H1 (cell line): ENCODE results near the gene PLEKHG5. TPM values are rescaled to one million over a fixed set of nuclear protein-coding genes. Genes with fewer than 3 reads are reported as not detected.

Experiments used
- CTCF ChIA-PET: fragments of 300-600 bp; sonication (Branson Sonifier 250); formaldehyde crosslinking; loops from one replicate; lab custom pipeline; 2021; ENCODE audit not compliant: partially characterized antibody; lab: Charles Lee
- POLR2A ChIA-PET: fragments of 300-600 bp; sonication (Branson Sonifier 250); formaldehyde crosslinking; loops from one replicate; lab custom pipeline; 2021; ENCODE audit warnings: inconsistent platforms; ENCODE audit not compliant: partially characterized antibody; lab: Charles Lee
- DNase-seq, 2 experiments: peaks; one replicate each; pipeline versions ENCODE4 v3.0.0 to v3.0.0-alpha.2; 2010 to 2022; ENCODE audit warnings: low spot score in 2 of 2, low read depth in 1 of 2, mixed read lengths in 1 of 2
- FAIRE-seq: peaks from 2 replicates; lab custom pipeline; 2011; peaks lifted over from hg19 to GRCh38; lab: Jason Lieb, UNC
- H2AFZ ChIP-seq: 2 replicates; pipeline ENCODE4 v1.8.1; 2012; ENCODE audit warnings: low read length, inconsistent platforms
- H2AK5ac ChIP-seq: 2 replicates; pipeline ENCODE4 v1.6.1; 2013; ENCODE audit warnings: low read depth, low read length
- H2BK120ac ChIP-seq: replicated peaks from 2 replicates; pipeline ENCODE3; 2013; ENCODE audit warnings: low read depth, low read length, inconsistent platforms
- H2BK12ac ChIP-seq: 2 replicates; pipeline ENCODE4 v1.6.1; 2013; ENCODE audit warnings: low read depth, low read length
- H2BK15ac ChIP-seq: 2 replicates; pipeline ENCODE4 v1.6.1; 2013; ENCODE audit warnings: low read length
- H2BK20ac ChIP-seq: 2 replicates; pipeline ENCODE4 v1.6.1; 2013; ENCODE audit warnings: low read length
- H2BK5ac ChIP-seq: 2 replicates; pipeline ENCODE4 v1.6.1; 2013; ENCODE audit warnings: low read depth, low read length
- H3K14ac ChIP-seq: 2 replicates; pipeline ENCODE4 v1.6.1; 2013; ENCODE audit warnings: inconsistent platforms; ENCODE audit not compliant: insufficient read length
- H3K18ac ChIP-seq: 2 replicates; pipeline ENCODE4 v1.6.1; 2013; ENCODE audit warnings: low read length; ENCODE audit errors: extremely low read depth
- H3K23ac ChIP-seq: 2 replicates; pipeline ENCODE4 v1.6.1; 2013; ENCODE audit warnings: inconsistent platforms; ENCODE audit not compliant: insufficient read length
- H3K23me2 ChIP-seq: 2 replicates; pipeline ENCODE4 v1.6.1; 2013; ENCODE audit warnings: low read depth, low read length
- H3K27ac ChIP-seq: 2 replicates; pipeline ENCODE4 v1.6.1; 2011; ENCODE audit warnings: low read depth, low read length, inconsistent platforms
- H3K27me3 ChIP-seq, 4 experiments: replicated peaks in 1 of 4; 1 replicate in 1 of 4; 2 replicates in 3 of 4; pipeline versions ENCODE4 v1.6.1 to v1.8.1; 2011 to 2013; ENCODE audit warnings: low read length in 3 of 4, mild to moderate bottlenecking in 3 of 4, inconsistent platforms in 2 of 4, mixed read lengths in 2 of 4, moderate library complexity in 1 of 4; ENCODE audit not compliant: control insufficient read depth in 3 of 4, insufficient read depth in 3 of 4; ENCODE audit errors: extremely low read depth in 1 of 4
- H3K36me3 ChIP-seq, 4 experiments: 2 replicates each; pipeline versions ENCODE4 v1.6.1 to v1.8.1; 2011 to 2013; ENCODE audit warnings: mild to moderate bottlenecking in 4 of 4, low read length in 3 of 4, moderate library complexity in 2 of 4, control low read depth in 1 of 4, inconsistent platforms in 1 of 4; ENCODE audit not compliant: insufficient read depth in 4 of 4, control insufficient read depth in 2 of 4
- H3K4ac ChIP-seq: replicated peaks from 2 replicates; pipeline ENCODE3; 2013; ENCODE audit warnings: low read length, low read depth, mixed read lengths, inconsistent platforms; ENCODE audit not compliant: insufficient read length
- H3K4me1 ChIP-seq, 4 experiments: replicated peaks in 1 of 4; 1 replicate in 1 of 4; 2 replicates in 3 of 4; pipeline versions ENCODE4 v1.6.1 to v1.8.1; 2011 to 2013; ENCODE audit warnings: low read length in 3 of 4, inconsistent platforms in 2 of 4, mixed read lengths in 1 of 4; ENCODE audit not compliant: insufficient read depth in 4 of 4, control insufficient read depth in 3 of 4
- H3K4me2 ChIP-seq, 2 experiments: 2 replicates each; pipeline versions ENCODE4 v1.6.1 to v1.8.1; 2011 to 2013; ENCODE audit warnings: low read depth in 2 of 2, low read length in 2 of 2, control low read depth in 1 of 2, inconsistent platforms in 1 of 2, mild to moderate bottlenecking in 1 of 2; ENCODE audit not compliant: insufficient read depth in 1 of 2
- H3K4me3 ChIP-seq, 4 experiments: fragments of 200-600, 300-600 bp in 1 of 4; sonication (generic), shearing (Covaris generic), sonication (Bioruptor Twin) in 1 of 4; 2 replicates each; pipeline versions ENCODE4 v1.5.1 to v1.8.1; 2011 to 2016; ENCODE audit warnings: low read length in 4 of 4, low read depth in 3 of 4, control low read depth in 2 of 4, inconsistent platforms in 2 of 4, mild to moderate bottlenecking in 2 of 4, mixed read lengths in 1 of 4, moderate library complexity in 1 of 4; ENCODE audit not compliant: insufficient read depth in 2 of 4; ENCODE audit errors: extremely low read depth in 1 of 4
- H3K56ac ChIP-seq: replicated peaks from 2 replicates; pipeline ENCODE3; 2013; ENCODE audit warnings: low read depth, mild to moderate bottlenecking, mixed read lengths, low read length, inconsistent platforms; ENCODE audit not compliant: insufficient read length
- H3K79me1 ChIP-seq: 2 replicates; pipeline ENCODE4 v1.6.1; 2013; ENCODE audit warnings: low read depth, low read length, control low read depth
- H3K79me2 ChIP-seq, 2 experiments: 2 replicates each; pipeline versions ENCODE4 v1.6.1 to v1.8.1; 2012 to 2013; ENCODE audit warnings: low read length in 2 of 2, mild to moderate bottlenecking in 2 of 2, inconsistent platforms in 1 of 2; ENCODE audit not compliant: insufficient read depth in 2 of 2, control insufficient read depth in 1 of 2
- H3K9ac ChIP-seq, 4 experiments: replicated peaks in 1 of 4; 1 replicate in 1 of 4; 2 replicates in 3 of 4; pipeline versions ENCODE4 v1.6.1 to v1.8.1; 2011 to 2013; ENCODE audit warnings: low read depth in 3 of 4, low read length in 3 of 4, control low read depth in 2 of 4, mild to moderate bottlenecking in 2 of 4, moderate library complexity in 2 of 4, inconsistent platforms in 1 of 4; ENCODE audit errors: extremely low read depth in 1 of 4
- H3K9me3 ChIP-seq, 2 experiments: 2 replicates each; pipeline versions ENCODE4 v1.6.1 to v1.8.1; 2012 to 2013; ENCODE audit warnings: mild to moderate bottlenecking in 2 of 2, moderate library complexity in 2 of 2, control low read depth in 1 of 2, inconsistent platforms in 1 of 2, low read depth in 1 of 2, low read length in 1 of 2, mixed read lengths in 1 of 2; ENCODE audit not compliant: insufficient read depth in 2 of 2
- H4K20me1 ChIP-seq, 2 experiments: replicated peaks in 1 of 2; 2 replicates each; pipeline versions ENCODE3 to v1.8.1; 2011 to 2013; ENCODE audit warnings: inconsistent platforms in 2 of 2, low read length in 2 of 2, mild to moderate bottlenecking in 1 of 2; ENCODE audit not compliant: insufficient read depth in 2 of 2, control insufficient read depth in 1 of 2
- H4K5ac ChIP-seq: 2 replicates; pipeline ENCODE4 v1.6.1; 2013; ENCODE audit warnings: low read length, low read depth, mixed read lengths, inconsistent platforms; ENCODE audit not compliant: insufficient read length
- H4K8ac ChIP-seq: 2 replicates; pipeline ENCODE4 v1.8.0; 2013; ENCODE audit warnings: mild to moderate bottlenecking, moderate library complexity, low read length, inconsistent platforms; ENCODE audit not compliant: insufficient read depth; ENCODE audit errors: extremely low read depth
- H4K91ac ChIP-seq: replicated peaks from 2 replicates; pipeline ENCODE3; 2013; ENCODE audit warnings: low read length, mixed read lengths, inconsistent platforms; ENCODE audit not compliant: insufficient read length
- CEBPB ChIP-seq: IDR thresholded peaks from 2 replicates; pipeline ENCODE4 v1.6.1; 2012; ENCODE audit warnings: low read depth, low read length
- CREB1 ChIP-seq: IDR thresholded peaks from 2 replicates; pipeline ENCODE4 v1.6.1; 2012; ENCODE audit warnings: inconsistent platforms
- KDM5A ChIP-seq: fragments of 200-600 bp; IDR thresholded peaks from 2 replicates; pipeline ENCODE4 v1.7.1; 2012; ENCODE audit warnings: mild to moderate bottlenecking, low read length, inconsistent platforms, mixed read lengths
- TAF7 ChIP-seq: optimal IDR thresholded peaks from 2 replicates; pipeline ENCODE3; 2011; ENCODE audit warnings: low read depth, mild to moderate bottlenecking, inconsistent platforms, low read length, moderate library complexity, borderline replicate concordance
- WGBS, 2 experiments: shearing (Covaris generic) in 1 of 2; methylation state at CpG; one replicate each; pipeline versions ENCODE4 v1.1.6 to v1.1.7; 2013 to 2015; ENCODE audit warnings: low lambda C conversion rate in 2 of 2, mixed read lengths in 2 of 2, inconsistent platforms in 1 of 2, low coverage in 1 of 2, missing lambda C conversion rate in 1 of 2; ENCODE audit not compliant: insufficient replicate concordance in 2 of 2, insufficient coverage in 1 of 2, insufficient read length in 1 of 2; ENCODE audit errors: extremely low coverage in 1 of 2, missing lambda C conversion rate in 1 of 2; 5-methylcytosine and 5-hydroxymethylcytosine counted together
- polyA plus RNA-seq, 7 experiments: library from polyadenylated mRNA; depleted of rRNA in 3 of 7; stranded (reverse) in 5 of 7; unstranded in 2 of 7; fragments of >200 nt in 5 of 7; fragments of 200-250 nt in 2 of 7; gene quantifications; 1 replicate in 5 of 7; 2 replicates in 1 of 7; 4 replicates in 1 of 7; pipeline versions ENCODE4 v1.2.1 to v1.2.3, GENCODE V29; 2011 to 2013; ENCODE audit warnings: missing spikeins in 2 of 7, mixed read lengths in 2 of 7
- total RNA-seq: library from RNA; stranded (reverse); fragmentation: NEBNext Ultra II Directional; extraction: Animal tissue kit (Norgen Biotek cat#: 25700); gene quantifications from 2 replicates; pipeline ENCODE4 v1.2.1, GENCODE V29; 2021

The PLEKHG5 gene
- total and polyA plus RNA-seq, 2 of the 8 experiments (the other 6 are each of a cell fraction or from before 2014, with no cell fraction given) = 10.4 to 13.8 TPM

DNA sequence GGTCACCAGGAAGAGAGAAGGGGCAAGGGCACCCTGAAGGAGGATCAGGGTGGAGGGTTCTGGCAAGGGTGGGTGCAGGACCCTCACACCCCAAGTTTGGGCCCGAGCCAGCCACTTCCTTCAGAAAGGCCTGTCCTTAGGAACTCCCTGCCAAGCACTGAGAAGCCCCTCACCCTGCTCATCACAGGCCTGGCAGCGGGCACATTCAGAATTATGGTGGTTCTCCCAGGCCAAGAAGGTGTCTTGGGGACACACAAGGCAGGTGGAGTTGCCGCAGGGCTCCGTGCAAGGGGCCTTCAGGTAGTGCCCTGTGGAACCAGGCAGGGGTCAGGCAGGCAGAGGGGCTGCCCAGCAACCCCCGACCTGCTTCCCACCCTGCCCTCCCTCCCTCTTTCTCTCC lies 26.6 kb downstream of the PLEKHG5 start:
- Histone ChIP-seq H4K20me1 (peaks cover 3 to 5% of the 10 kb centered on the region in 2 experiments), H2BK120ac (no peak overlapping the region), H2BK15ac (0 out of 2 replicates have a peak overlapping the region, but pooled peaks have one; percentile 61), H3K79me2 (no peaks in the 10 kb centered on the region), H3K27ac (no peak overlapping the region), H3K4me1 (peaks cover 0 to 16% (median 9%) of the 10 kb centered on the region in 4 experiments; a peak in 5 of 7 replicates), H2BK5ac (no peak overlapping the region), H3K23ac (no peak overlapping the region), H3K18ac (no peak overlapping the region; the same call in 1 of the 2 replicates), H3K56ac (no peak overlapping the region), H3K4me2 (0 out of 4 replicates have a peak overlapping the region, but pooled peaks of 1 of the 2 experiments have one; percentile 49), H2AK5ac (0 out of 2 replicates have a peak overlapping the region, but pooled peaks have one; percentile 26), H4K8ac (no peak overlapping the region), H3K9ac (no peak overlapping the region), H4K5ac (no peak overlapping the region), H2BK20ac (no peak overlapping the region), H3K4me3 (no peak overlapping the region), H4K91ac (no peak overlapping the region), H3K79me1 (no peaks in the 10 kb centered on the region)
- 89% methylated on average over 2 of the region's 5 CpGs; no CpG with 5 or more reads in 1 of the 2 experiments for WGBS, 2 experiments
- peak in 1 of 2 experiments; percentile 45 for DNase-seq
- TF ChIP-seq TAF7 (no peak), CREB1 (no peak), CEBPB (no peak), KDM5A (no peak)
- TF ChIP-seq, all 59 proteins: peak for 0
- H2BK12ac ChIP-seq = no peak overlapping the region
- peaks cover 5 to 15% (median 12%) of the 10 kb centered on the region in 4 experiments; a peak in 5 of 8 replicates for H3K36me3 ChIP-seq
- no peak for FAIRE-seq
- no peaks in the 10 kb centered on the region for H3K9me3 ChIP-seq
- no peaks in the 10 kb centered on the region; the same call in 1 of the 2 replicates for H3K23me2 ChIP-seq
- no peak overlapping the region for H3K4ac ChIP-seq
- CTCF ChIA-PET = interaction anchor here (0.8 to 6.1 kb wide), 7 partner anchors 8 to 21 kb away, joined by 3 to 31 read pairs (median 10); no protein-coding TSS in a partner anchor
- POLR2A ChIA-PET = interaction anchor here (0.6 to 13.7 kb wide), 3 partner anchors 14 to 836 kb away, joined by 4 to 123 read pairs (median 4); no protein-coding TSS in a partner anchor
- H2AFZ ChIP-seq = no peak overlapping the region
- H3K14ac ChIP-seq = no peak overlapping the region
- peaks cover 0 to 7% (median 4%) of the 10 kb centered on the region in 4 experiments; a peak in 3 of 7 replicates for H3K27me3 ChIP-seq
